ENCODE results near the gene BCAS3. TPM values are rescaled to one million over a fixed set of nuclear protein-coding genes. Genes with fewer than 3 reads are reported as not detected.

The BCAS3 gene
- total RNA-seq, 4 donors from 2014 or later: 18.2 to 60.6 (median 23.4) TPM

- in situ Hi-C loops (cut with MboI; ENCODE audit: low sequenced_read_pairs in 4 of 4): loop anchor here in 1 of 4 donors (25.0 kb wide), 1 partner anchor 657 kb away; the partner anchor contains the start of gene TBX2
These were observed 52.6 kb downstream of the BCAS3 start for GRCh38 chr17:60730273-60730672.

DNA sequence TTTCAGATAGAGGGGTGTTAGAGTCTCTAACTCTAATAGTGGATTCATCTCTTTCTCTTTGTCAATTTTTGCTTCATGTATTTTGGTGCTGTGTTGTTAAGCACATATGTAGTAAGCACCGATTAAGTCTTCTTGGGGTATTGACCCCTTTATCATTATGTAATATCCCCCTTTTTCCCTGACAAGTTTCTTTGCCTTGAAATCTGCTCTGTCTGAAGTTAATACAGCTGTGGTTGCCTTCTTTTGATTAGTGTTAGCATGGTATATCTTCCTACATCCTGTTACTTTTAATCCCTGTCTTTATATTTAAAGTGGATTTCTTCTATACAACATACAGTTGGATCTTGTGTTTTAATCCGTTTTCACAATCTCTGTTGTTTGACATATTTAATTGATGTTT, 60.6 kb downstream of the BCAS3 start:
- TF ChIP-seq, protein P1, sequence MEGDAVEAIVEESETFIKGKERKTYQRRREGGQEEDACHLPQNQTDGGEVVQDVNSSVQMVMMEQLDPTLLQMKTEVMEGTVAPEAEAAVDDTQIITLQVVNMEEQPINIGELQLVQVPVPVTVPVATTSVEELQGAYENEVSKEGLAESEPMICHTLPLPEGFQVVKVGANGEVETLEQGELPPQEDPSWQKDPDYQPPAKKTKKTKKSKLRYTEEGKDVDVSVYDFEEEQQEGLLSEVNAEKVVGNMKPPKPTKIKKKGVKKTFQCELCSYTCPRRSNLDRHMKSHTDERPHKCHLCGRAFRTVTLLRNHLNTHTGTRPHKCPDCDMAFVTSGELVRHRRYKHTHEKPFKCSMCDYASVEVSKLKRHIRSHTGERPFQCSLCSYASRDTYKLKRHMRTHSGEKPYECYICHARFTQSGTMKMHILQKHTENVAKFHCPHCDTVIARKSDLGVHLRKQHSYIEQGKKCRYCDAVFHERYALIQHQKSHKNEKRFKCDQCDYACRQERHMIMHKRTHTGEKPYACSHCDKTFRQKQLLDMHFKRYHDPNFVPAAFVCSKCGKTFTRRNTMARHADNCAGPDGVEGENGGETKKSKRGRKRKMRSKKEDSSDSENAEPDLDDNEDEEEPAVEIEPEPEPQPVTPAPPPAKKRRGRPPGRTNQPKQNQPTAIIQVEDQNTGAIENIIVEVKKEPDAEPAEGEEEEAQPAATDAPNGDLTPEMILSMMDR (IDR thresholded peaks at IDR 0.05 in 4 of 5, conservative IDR thresholded peaks at IDR 0.05 in 1 of 5): no peak
- TF ChIP-seq POLR2A (IDR thresholded peaks at IDR 0.05): no peak
- intact Hi-C loops (cut with DNase I; ENCODE audit: low total_unique reads) (no loop called here), in situ Hi-C loops (cut with MboI; ENCODE audit: low sequenced_read_pairs in 4 of 4) (loop anchor here in 1 of 4 donors (25.0 kb wide), 1 partner anchor 649 kb away; the partner anchor contains the start of gene TBX2)
- Histone ChIP-seq H3K4me3 (no peak overlapping the region), H3K4me1 (peaks cover 0 to 3% of the 10 kb centered on the region in 2 donors), H3K27me3 (no peaks in the 10 kb centered on the region), H3K36me3 (no peaks in the 10 kb centered on the region), H3K9me3 (no peaks in the 10 kb centered on the region), H3K27ac (no peak overlapping the region)
- DNase-seq (no peak), ATAC-seq (no peak)

More at GRCh38 chr17:60730273-60730672, 52.6 kb downstream of the BCAS3 start:
- no peaks in the 10 kb centered on the region for H3K36me3 ChIP-seq
- DNase-seq: no peak
- intact Hi-C loops (cut with DNase I; ENCODE audit: low total_unique reads): no loop called here
- no peaks in the 10 kb centered on the region for H3K9me3 ChIP-seq
- H3K27me3 ChIP-seq: no peaks in the 10 kb centered on the region
- H3K4me3 ChIP-seq: no peak overlapping the region
- TF ChIP-seq, protein P1 (IDR thresholded peaks at IDR 0.05 in 4 of 5, conservative IDR thresholded peaks at IDR 0.05 in 1 of 5): no peak
- TF ChIP-seq POLR2A (IDR thresholded peaks at IDR 0.05): no peak
- no peak overlapping the region for H3K27ac ChIP-seq
- H3K4me1 ChIP-seq: peaks cover 0 to 3% of the 10 kb centered on the region in 2 donors
- ATAC-seq: no peak

DNA sequence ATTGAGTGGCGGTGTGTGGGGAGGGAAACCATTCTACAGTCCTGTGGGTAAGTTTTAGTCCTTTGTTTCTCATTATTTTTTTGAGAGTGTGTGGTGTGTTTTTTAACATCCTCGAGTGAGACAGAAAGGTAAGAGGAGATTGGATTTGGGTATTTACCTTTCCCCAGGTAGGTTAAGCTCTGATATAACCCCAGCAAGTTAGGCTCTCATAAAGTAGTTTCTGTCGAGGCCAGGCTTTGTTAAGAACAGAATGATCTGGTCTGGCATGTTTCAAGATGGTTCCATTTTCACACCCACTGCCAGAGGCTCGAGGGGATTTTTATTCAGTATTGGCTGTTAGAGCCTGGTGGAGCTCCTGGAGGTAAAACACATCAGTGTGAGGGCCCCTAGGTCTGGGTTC, 62.9 kb downstream of the BCAS3 start:
- no peaks in the 10 kb centered on the region for H3K36me3 ChIP-seq
- DNase-seq (no peak), ATAC-seq (no peak)
- no peak overlapping the region for H3K27ac ChIP-seq
- no peak overlapping the region for H3K4me3 ChIP-seq
- no peaks in the 10 kb centered on the region for H3K27me3 ChIP-seq
- TF ChIP-seq, protein P1 (IDR thresholded peaks at IDR 0.05 in 4 of 5, conservative IDR thresholded peaks at IDR 0.05 in 1 of 5): no peak
- intact Hi-C loops (cut with DNase I; ENCODE audit: low total_unique reads): no loop called here
- H3K9me3 ChIP-seq: no peaks in the 10 kb centered on the region
- peaks cover 0 to 6% of the 10 kb centered on the region in 2 donors for H3K4me1 ChIP-seq
- in situ Hi-C loops (cut with MboI; ENCODE audit: low sequenced_read_pairs in 4 of 4): loop anchor here in 1 of 4 donors (25.0 kb wide), 1 partner anchor 647 kb away; the partner anchor contains the start of gene TBX2

DNA sequence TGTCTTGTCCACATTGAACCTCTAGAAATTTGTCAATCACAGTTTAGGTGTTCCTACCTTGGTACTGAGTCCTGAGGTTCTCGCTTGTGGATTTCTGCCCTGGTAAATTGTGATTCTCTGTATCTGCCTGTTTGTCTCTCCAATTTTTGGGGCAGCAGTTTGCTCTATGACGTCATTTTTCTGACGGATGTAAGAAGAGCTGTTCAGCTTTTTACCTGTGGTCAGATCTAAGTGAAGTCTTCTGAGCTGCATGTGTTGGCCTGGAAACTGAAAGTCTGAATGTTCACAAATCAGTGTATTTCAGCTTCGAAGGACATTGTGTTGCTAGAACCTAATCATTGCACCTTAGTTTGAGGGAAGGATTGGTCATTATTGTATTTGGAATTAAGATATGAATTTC, 63.4 kb downstream of the BCAS3 start:
- TF ChIP-seq, protein P1 (IDR thresholded peaks at IDR 0.05 in 4 of 5, conservative IDR thresholded peaks at IDR 0.05 in 1 of 5): no peak
- no peak for TF ChIP-seq POLR2A (IDR thresholded peaks at IDR 0.05)
- Histone ChIP-seq H3K4me3 (no peak overlapping the region), H3K27ac (no peak overlapping the region), H3K9me3 (no peaks in the 10 kb centered on the region), H3K36me3 (no peaks in the 10 kb centered on the region), H3K4me1 (peaks cover 0 to 7% of the 10 kb centered on the region in 2 donors), H3K27me3 (no peaks in the 10 kb centered on the region)
- in situ Hi-C loops (cut with MboI; ENCODE audit: low sequenced_read_pairs in 4 of 4): loop anchor here in 1 of 4 donors (25.0 kb wide), 1 partner anchor 646 kb away; the partner anchor contains the start of gene TBX2
- intact Hi-C loops (cut with DNase I; ENCODE audit: low total_unique reads): no loop called here
- ATAC-seq (no peak), DNase-seq (no peak)

GRCh38 chr17:60743282-60743681, 65.6 kb downstream of the BCAS3 start:
- intact Hi-C loops (cut with DNase I; ENCODE audit: low total_unique reads): no loop called here
- in situ Hi-C loops (cut with MboI; ENCODE audit: low sequenced_read_pairs in 4 of 4): loop anchor here in 1 of 4 donors (25.0 kb wide), 1 partner anchor 644 kb away; the partner anchor contains the start of gene TBX2

More at GRCh38 chr17:60743282-60743681, 65.6 kb downstream of the BCAS3 start:
- Histone ChIP-seq H3K4me1 (peaks cover 0 to 10% of the 10 kb centered on the region in 2 donors), H3K27ac (no peak overlapping the region), H3K9me3 (no peaks in the 10 kb centered on the region), H3K4me3 (no peak overlapping the region), H3K27me3 (no peaks in the 10 kb centered on the region), H3K36me3 (no peaks in the 10 kb centered on the region)
- no peak for ATAC-seq
- no peak for DNase-seq
- TF ChIP-seq, protein P1 (IDR thresholded peaks at IDR 0.05 in 4 of 5, conservative IDR thresholded peaks at IDR 0.05 in 1 of 5): no peak
- TF ChIP-seq POLR2A (IDR thresholded peaks at IDR 0.05): no peak
